Thyroid gland (tissue), 4 donors: ENCODE results near the gene PPP2R3A. TPM values are rescaled to one million over a fixed set of nuclear protein-coding genes. Genes with fewer than 3 reads are reported as not detected.

ENCODE experiments used
- DNase-seq, 2 donors: peaks; one replicate each; pipeline ENCODE4 v3.0.0-alpha.2; 2019
- H3K27ac ChIP-seq, 3 donors: fragments of 200-600 bp; sonication (generic); 1 replicate in 2 of 3; 2 replicates in 1 of 3; pipeline ENCODE4 v1.5.1; 2016 to 2019; ENCODE audit warnings: mild to moderate bottlenecking in 1 of 3, moderate library complexity in 1 of 3
- H3K27me3 ChIP-seq: fragments of 200-600 bp; sonication (generic); one replicate; pipeline ENCODE4 v1.5.1; 2019
- H3K36me3 ChIP-seq, 2 donors: fragments of 200-600 bp; sonication (generic); one replicate each; pipeline ENCODE4 v1.5.1; 2016 to 2019
- H3K4me1 ChIP-seq, 2 donors: fragments of 200-600 bp; sonication (generic); one replicate each; pipeline ENCODE4 v1.5.1; 2017 to 2019
- H3K4me3 ChIP-seq, 3 donors: fragments of 200-600 bp; sonication (generic); replicated peaks in 1 of 3; 1 replicate in 2 of 3; 2 replicates in 1 of 3; pipeline ENCODE4 v1.5.1; 2016; ENCODE audit warnings: mild to moderate bottlenecking in 1 of 3
- H3K9me3 ChIP-seq: fragments of 200-600 bp; sonication (generic); one replicate; pipeline ENCODE4 v1.5.1; 2017
- POLR2A ChIP-seq, 2 donors: fragments of 450-650 bp; IDR thresholded peaks; one replicate each; pipeline ENCODE4 v1.6.1; 2017; ENCODE audit warnings: antibody characterized with exemption in 2 of 2, mild to moderate bottlenecking in 2 of 2, moderate library complexity in 1 of 2
- WGBS, 2 donors: methylation state at CpG; one replicate each; pipeline ENCODE4 v1.1.5; 2017; 5-methylcytosine and 5-hydroxymethylcytosine counted together
- intact Hi-C: fragments of 100-400 bp; cut with DNase I; formaldehyde crosslinking; loops from one replicate; pipeline ENCODE4 v1.15.1; 2023
- total RNA-seq, 4 donors: library from RNA; depleted of rRNA; stranded (reverse); fragments of >200 nt; gene quantifications; one replicate each; pipeline ENCODE4 v1.2.3, GENCODE V29; 2016
- TF ChIP-seq, protein P1 (sequence below), 6 experiments: fragments of 200-600 bp in 3 of 6; fragments of 450-650 bp in 3 of 6; sonication (generic) in 3 of 6; IDR thresholded peaks; one replicate each; pipeline ENCODE4 v1.5.1; 2016 to 2019; ENCODE audit warnings: antibody characterized with exemption in 6 of 6, mild to moderate bottlenecking in 2 of 6, inconsistent platforms in 1 of 6, moderate library complexity in 1 of 6

The PPP2R3A gene
- total RNA-seq, 4 donors from 2014 or later: 8.5 to 15.3 (median 9.8) TPM

DNA sequence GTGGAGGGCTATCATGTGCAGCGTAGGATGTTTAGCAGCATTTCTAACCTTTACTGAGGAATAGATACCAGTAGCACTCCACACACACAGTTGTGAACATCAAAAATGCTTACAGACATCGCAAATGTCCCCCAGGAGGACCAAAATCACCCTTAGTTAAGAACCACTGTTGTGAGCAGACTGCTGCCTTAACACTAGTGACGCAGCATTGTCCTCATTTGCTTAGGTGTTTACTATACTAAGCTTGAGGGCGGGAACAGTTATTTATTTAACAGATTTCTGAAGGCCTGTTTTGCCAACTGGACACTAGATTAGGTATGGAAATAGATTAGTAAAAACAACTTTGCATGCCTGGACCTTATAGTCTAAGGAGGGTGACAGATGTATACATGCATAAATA, 2.3 kb downstream of the PPP2R3A start:
- no peak overlapping the region for H3K4me3 ChIP-seq

DNA sequence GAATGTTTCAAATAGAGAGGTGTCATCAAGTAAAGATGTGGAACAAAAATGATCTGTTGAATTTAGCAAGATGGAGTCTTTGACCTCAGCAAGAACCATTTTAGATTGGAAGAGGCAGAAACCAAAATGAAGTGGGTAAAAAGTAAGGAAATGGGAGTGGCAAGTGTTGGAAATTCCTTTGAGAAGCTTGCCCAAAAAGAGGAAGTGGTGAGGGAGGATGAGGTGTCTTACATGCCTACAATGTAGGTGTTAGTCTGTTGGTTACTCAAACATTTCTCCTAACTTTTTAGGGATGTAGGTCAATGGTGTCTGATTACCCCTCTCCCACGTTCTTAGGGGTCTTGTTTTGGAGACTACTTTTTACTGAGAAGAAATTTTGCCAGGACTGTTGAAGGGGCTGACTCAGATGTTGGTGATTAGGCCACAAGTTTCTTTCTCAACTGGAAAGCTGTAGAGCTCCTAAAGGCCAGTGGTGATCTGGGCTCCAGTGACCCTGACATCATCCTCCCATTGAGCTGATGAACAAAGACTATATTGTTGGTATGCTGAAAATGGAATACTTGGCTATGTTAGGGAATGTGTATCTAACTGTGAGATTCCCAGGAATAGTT, 5.1 kb downstream of the PPP2R3A start:
- Histone ChIP-seq H3K4me1 (peaks cover 19 to 20% of the 10 kb centered on the region in 2 donors), H3K27me3 (no peaks in the 10 kb centered on the region), H3K36me3 (no peaks in the 10 kb centered on the region), H3K27ac (no peak overlapping the region), H3K4me3 (no peak overlapping the region), H3K9me3 (no peaks in the 10 kb centered on the region)
- DNase-seq: no peak
- 81 to 92% methylated on average over 1 of the region's 1 CpG for WGBS, 2 donors
- intact Hi-C loops: no loop called here
- TF ChIP-seq POLR2A (IDR thresholded peaks at IDR 0.05): no peak
- TF ChIP-seq, protein P1, sequence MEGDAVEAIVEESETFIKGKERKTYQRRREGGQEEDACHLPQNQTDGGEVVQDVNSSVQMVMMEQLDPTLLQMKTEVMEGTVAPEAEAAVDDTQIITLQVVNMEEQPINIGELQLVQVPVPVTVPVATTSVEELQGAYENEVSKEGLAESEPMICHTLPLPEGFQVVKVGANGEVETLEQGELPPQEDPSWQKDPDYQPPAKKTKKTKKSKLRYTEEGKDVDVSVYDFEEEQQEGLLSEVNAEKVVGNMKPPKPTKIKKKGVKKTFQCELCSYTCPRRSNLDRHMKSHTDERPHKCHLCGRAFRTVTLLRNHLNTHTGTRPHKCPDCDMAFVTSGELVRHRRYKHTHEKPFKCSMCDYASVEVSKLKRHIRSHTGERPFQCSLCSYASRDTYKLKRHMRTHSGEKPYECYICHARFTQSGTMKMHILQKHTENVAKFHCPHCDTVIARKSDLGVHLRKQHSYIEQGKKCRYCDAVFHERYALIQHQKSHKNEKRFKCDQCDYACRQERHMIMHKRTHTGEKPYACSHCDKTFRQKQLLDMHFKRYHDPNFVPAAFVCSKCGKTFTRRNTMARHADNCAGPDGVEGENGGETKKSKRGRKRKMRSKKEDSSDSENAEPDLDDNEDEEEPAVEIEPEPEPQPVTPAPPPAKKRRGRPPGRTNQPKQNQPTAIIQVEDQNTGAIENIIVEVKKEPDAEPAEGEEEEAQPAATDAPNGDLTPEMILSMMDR (IDR thresholded peaks at IDR 0.05): no peak

More for the DNA sequence above, 2.3 kb downstream of the PPP2R3A start:
- H3K27me3 ChIP-seq: no peaks in the 10 kb centered on the region
- DNase-seq: no peak
- H3K9me3 ChIP-seq: no peaks in the 10 kb centered on the region
- peaks cover 19 to 20% of the 10 kb centered on the region in 2 donors for H3K4me1 ChIP-seq
- TF ChIP-seq POLR2A (IDR thresholded peaks at IDR 0.05): no peak
- TF ChIP-seq, protein P1 (IDR thresholded peaks at IDR 0.05): no peak
- no peaks in the 10 kb centered on the region for H3K36me3 ChIP-seq
- intact Hi-C loops: no loop called here
- 91 to 97% methylated on average over 4 of the region's 4 CpGs for WGBS, 2 donors
- peak overlapping the region in 1 of 3 donors; percentile 28 for H3K27ac ChIP-seq

DNA sequence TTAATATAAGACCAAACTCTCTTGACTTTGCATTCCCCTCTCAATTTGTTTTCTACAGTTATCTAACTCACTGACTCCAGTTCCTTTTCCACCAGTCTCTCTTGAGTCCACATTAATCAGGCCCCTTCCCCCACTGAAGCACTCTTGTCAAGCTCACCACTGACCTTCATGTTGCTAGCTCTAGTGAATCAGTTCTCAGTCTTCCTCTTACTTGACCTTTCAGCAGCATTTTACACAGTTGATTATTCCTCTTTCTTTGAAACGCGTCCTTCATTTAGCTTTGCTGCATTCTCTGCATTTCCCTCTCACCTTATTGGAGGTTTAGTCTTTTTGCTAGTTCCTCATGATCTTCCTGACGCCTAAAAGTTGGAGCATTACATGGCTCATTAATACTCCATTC, 8.3 kb downstream of the PPP2R3A start:
- no peak for DNase-seq
- 92 to 95% methylated on average over 3 of the region's 3 CpGs for WGBS, 2 donors
- intact Hi-C loops: no loop called here
- TF ChIP-seq POLR2A (IDR thresholded peaks at IDR 0.05): no peak
- TF ChIP-seq, protein P1 (IDR thresholded peaks at IDR 0.05): no peak
- Histone ChIP-seq H3K4me1 (no peaks in the 10 kb centered on the region), H3K27ac (no peak overlapping the region), H3K36me3 (no peaks in the 10 kb centered on the region), H3K27me3 (no peaks in the 10 kb centered on the region), H3K4me3 (no peak overlapping the region), H3K9me3 (no peaks in the 10 kb centered on the region)

DNA sequence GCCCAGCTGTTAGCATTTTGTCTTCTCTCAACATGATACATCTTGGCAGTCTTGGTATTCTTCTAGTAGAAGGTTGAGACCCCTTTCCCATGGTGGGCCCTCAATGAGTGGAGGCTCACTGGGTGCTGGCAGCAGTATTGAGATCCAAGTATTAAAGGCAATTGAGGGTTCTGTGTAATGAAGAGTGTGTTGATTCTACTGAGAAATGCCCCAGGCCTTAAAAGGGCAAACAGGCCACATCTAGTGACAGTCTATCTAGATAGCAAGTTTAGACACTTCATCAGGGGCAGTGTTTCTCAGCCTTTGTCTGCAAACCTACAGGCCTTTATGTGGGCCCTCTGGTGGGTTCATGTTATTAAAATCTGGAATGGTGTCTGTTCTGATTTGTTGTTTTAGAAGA, 9.5 kb downstream of the PPP2R3A start:
- no peaks in the 10 kb centered on the region for H3K4me1 ChIP-seq
- H3K36me3 ChIP-seq: no peaks in the 10 kb centered on the region
- DNase-seq: no peak
- H3K4me3 ChIP-seq: no peak overlapping the region
- intact Hi-C loops: no loop called here
- TF ChIP-seq POLR2A (IDR thresholded peaks at IDR 0.05): no peak
- TF ChIP-seq, protein P1 (IDR thresholded peaks at IDR 0.05): no peak
- no peaks in the 10 kb centered on the region for H3K9me3 ChIP-seq
- H3K27me3 ChIP-seq: no peaks in the 10 kb centered on the region
- no peak overlapping the region for H3K27ac ChIP-seq

DNA sequence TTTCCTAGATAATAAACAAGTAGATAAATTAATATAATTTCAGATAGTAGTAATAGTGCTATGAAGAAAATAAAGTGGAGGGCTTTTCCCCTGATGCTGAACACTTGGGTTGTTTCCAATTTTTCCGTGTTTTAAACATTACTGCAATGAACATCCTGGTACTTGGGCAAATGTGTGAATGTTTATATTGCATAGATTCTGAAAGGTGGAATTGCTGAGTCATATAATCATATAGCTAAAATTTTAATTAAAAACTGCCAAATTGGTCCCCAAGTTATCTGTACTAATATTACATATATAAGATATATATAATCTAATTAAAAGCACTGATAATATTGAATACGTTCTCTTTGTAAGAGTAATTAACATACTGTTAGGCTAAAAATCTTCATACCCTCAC, 10.0 kb downstream of the PPP2R3A start:
- TF ChIP-seq, protein P1 (IDR thresholded peaks at IDR 0.05): no peak
- no peak for TF ChIP-seq POLR2A (IDR thresholded peaks at IDR 0.05)
- DNase-seq: no peak
- Histone ChIP-seq H3K4me1 (no peaks in the 10 kb centered on the region), H3K27ac (no peak overlapping the region), H3K9me3 (no peaks in the 10 kb centered on the region), H3K4me3 (no peak overlapping the region), H3K27me3 (no peaks in the 10 kb centered on the region), H3K36me3 (no peaks in the 10 kb centered on the region)
- intact Hi-C loops: no loop called here
- 85 to 93% methylated on average over 2 of the region's 2 CpGs for WGBS, 2 donors
